GM12872 (cell line): ENCODE results near the gene AUH.

Experiments used
- CTCF ChIP-seq: IDR thresholded peaks from 3 replicates; pipeline ENCODE4 v1.5.1; 2011; ENCODE audit warnings: low read depth, mild to moderate bottlenecking, low read length, moderate library complexity; ENCODE audit not compliant: insufficient read depth

The AUH gene

DNA sequence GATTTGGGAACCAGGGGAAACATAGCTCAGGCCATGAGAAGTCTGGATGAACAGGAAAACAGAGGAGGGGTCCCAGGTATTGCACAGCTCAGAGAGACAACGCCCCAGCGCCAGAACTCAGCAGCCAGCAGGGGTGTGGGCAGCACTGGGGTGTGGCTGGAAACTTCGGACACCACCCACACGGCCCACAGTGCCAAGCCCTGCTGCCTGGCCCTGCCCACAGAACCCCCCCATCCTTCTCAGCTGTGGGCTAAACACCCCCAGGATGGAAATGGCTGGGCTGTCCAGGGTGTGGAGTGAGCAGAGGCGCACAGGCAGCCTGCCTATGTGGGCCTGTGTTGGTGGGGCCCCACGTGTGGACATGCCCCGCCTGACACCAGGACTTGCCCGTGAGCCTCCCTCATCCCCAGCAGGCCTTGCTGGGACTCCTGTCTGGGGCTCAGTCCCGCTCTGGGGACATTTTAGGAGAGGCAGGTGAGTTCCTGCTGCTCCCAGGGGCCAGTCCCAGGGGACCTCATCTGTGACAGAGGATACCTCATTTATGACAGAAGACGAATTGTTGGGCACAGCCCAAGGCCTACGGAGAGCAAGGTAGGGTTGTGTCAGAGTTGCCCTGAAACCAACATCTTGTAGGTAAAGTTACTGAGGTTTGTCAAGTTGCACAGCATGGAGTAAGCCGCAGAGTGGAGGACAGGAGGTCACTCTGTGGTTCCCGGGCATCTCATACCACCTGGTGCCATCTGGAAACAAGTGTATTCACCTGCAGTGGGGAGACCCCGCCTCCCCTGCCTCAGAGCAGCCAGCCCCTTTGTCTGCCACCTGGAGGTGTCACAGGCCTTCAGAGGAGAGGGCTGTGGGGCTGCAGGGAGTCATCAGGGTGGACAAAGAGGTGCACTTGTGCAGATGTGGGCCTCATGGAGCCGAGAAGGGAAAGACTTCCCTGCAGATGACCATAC, 183.2 kb downstream of the AUH start:
- TF ChIP-seq CTCF, result no peak

GRCh38 chr9:91177661-91178280, 183.9 kb downstream of the AUH start:
- no peak for TF ChIP-seq CTCF

DNA sequence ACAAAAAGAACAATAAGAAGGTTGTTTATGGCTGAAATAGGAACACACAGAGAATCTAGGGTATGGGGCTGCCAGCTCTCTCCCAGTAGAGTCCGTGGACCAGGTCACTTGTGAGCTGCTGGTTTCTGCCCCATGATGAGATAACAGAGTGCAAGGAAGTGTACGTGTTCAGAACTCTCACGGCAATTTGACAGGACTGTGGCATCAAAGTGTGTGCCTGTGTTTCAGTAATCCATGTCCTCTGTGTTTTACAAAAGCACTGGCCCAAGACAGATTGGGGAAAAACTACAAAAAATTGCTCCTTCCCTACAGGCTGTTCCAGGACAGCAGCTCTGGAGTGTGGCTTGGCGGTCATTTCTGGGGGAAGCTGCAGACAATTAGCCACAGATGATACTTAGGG, 184.6 kb downstream of the AUH start:
- TF ChIP-seq CTCF, result no peak

GRCh38 chr9:91176426-91176825, 185.3 kb downstream of the AUH start:
- no peak for TF ChIP-seq CTCF

DNA sequence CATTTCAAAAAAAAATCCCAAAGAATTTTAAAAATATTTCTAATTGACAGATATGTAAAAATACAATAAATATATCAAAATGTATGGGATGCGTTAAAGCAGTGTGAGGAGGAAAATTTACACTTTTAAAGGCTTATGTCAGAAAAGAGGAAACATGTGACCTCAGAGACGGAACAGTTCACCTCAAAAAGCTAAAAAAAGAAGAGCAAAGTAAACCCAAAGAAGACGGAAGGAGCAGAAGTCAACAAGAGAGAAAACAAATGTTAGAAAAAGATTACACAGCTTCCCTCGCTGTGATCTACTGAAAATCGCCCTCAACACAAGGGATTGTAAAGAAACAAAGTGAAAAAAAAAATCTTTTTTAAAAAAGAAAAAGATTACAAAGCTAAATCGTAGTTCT, 186.9 kb downstream of the AUH start:
- no peak for TF ChIP-seq CTCF

DNA sequence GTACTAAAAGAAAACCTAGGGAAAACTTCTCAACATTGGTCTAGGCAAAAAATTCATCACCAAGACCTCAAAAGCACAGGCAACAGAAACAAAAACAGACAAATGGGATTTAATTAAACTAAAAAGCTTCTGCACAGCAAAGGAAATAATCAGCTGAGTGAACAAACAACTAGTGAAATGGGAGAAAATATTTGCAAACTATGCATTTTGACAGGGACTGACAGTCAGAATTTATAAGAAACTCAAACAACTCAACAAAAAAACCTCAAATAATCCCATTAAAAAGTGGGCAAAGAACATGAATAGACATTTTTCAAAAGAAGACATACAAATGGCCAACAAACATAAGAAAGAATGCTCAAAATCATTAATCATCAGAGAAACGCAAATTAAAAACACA, 189.4 kb downstream of the AUH start:
- TF ChIP-seq CTCF, result no peak

DNA sequence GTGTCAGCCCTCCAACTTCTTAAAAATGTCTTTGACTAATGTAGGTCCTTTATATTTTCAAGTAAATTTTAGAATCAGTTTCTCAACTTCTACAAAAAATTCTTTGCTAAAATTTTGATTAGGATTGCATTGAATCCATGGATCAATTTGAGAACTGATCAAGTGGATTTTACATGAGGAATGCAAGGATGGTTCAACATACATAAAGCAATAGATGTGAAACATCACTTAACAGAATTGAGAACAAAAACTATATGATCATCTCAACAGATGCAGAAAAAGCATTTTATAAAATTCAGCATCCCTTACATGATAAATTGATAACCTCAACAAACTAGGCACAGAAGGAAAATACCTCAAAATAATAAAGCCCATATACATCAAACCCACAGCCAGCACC, 190.8 kb downstream of the AUH start:
- no peak for TF ChIP-seq CTCF
